ENCODE data around the gene RAD17. TPM values are rescaled to one million over a fixed set of nuclear protein-coding genes. Genes with fewer than 3 reads are reported as not detected.
"Not testable (repeated sequence)": the region's sequence is repeated elsewhere in the genome, so short reads cannot be mapped to it uniquely, and the experiment has no call there.

RAD17 gene, protein sequence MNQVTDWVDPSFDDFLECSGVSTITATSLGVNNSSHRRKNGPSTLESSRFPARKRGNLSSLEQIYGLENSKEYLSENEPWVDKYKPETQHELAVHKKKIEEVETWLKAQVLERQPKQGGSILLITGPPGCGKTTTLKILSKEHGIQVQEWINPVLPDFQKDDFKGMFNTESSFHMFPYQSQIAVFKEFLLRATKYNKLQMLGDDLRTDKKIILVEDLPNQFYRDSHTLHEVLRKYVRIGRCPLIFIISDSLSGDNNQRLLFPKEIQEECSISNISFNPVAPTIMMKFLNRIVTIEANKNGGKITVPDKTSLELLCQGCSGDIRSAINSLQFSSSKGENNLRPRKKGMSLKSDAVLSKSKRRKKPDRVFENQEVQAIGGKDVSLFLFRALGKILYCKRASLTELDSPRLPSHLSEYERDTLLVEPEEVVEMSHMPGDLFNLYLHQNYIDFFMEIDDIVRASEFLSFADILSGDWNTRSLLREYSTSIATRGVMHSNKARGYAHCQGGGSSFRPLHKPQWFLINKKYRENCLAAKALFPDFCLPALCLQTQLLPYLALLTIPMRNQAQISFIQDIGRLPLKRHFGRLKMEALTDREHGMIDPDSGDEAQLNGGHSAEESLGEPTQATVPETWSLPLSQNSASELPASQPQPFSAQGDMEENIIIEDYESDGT
- 48.0 TPM for polyA plus RNA-seq (ENCODE audit: insufficient read length)
- long read RNA-seq, donor 1, partial matches to known transcripts, result 0 of 1 reads
- long read RNA-seq, donor 1, other reads (novel, unspliced or antisense), result 0 of 1 reads
- long read RNA-seq, donor 2, partial matches to known transcripts, result 0 of 4 reads
- long read RNA-seq, donor 2, other reads (novel, unspliced or antisense), result 0 of 4 reads
- long read RNA-seq, donor 3, partial matches to known transcripts, result 0 of 3 reads
- long read RNA-seq, donor 3, other reads (novel, unspliced or antisense), result 0 of 3 reads
- long read RNA-seq, donor 4, partial matches to known transcripts, result 35 of 35 reads
- long read RNA-seq, donor 4, other reads (novel, unspliced or antisense), result 0 of 35 reads
- long read RNA-seq, donor 5, partial matches to known transcripts, result 0 of 4 reads
- long read RNA-seq, donor 5, other reads (novel, unspliced or antisense), result 0 of 4 reads
- long read RNA-seq, donor 6, partial matches to known transcripts, result 0 of 4 reads
- long read RNA-seq, donor 6, other reads (novel, unspliced or antisense), result 0 of 4 reads
- long read RNA-seq, donor 7, partial matches to known transcripts, result 0 of 2 reads
- long read RNA-seq, donor 7, other reads (novel, unspliced or antisense), result 0 of 2 reads
- long read RNA-seq, donor 8, partial matches to known transcripts, result 0 of 3 reads
- long read RNA-seq, donor 8, other reads (novel, unspliced or antisense), result 0 of 3 reads

DNA sequence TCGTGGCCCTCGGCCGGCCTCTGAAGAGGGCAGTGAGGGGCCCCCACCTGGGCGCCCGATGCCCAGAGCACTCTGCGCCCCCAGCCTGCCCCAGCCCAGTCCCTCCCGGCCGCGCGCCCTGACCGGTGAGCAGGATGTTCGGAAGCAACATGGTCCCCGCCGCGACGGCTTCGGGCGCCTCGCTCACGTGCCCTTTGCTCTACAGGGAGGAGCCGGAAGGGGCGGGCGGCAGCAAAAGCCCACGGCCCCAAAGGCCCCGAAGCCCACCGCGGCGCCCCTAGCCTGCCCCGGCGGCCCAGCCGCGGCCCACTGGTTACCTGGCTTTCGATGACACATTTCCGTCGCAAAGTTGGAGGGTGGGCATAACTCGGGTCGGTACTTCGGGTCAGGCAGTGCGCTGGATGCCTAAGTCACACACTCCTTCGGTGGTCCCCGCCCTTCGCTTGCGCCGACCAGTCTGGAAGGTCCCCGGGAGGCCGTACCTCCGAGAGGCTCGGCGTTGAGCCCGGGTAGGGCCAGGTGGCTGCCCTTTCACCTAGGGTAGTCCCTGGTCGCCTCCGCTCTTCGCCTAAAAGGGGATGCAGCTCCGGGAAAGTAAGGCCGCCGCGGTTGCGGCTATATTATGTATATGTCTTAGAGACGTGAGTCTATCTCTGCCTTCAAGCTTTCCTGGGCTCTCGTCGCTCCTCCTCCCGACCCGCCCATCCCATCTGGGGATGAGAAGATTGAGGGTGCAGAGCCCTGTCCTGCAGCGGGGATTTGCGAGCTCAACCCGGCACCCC lies at the start of gene RAD17, which contains the start of the genes AK6 and TAF9:
RAD17 (plus strand) TSS at position 479 of the 782 bp plus-strand sequence. CDS start 2,391 bp downstream, outside the sequence.
AK6 (minus strand) TSS at position 181 of the 782 bp plus-strand sequence; CDS start at position 151, 30 bp downstream.
TAF9 (minus strand) TSS at position 181 of the 782 bp plus-strand sequence. CDS start 3,783 bp downstream, outside the sequence.
- DNase-seq, result peak; percentile 91

DNA sequence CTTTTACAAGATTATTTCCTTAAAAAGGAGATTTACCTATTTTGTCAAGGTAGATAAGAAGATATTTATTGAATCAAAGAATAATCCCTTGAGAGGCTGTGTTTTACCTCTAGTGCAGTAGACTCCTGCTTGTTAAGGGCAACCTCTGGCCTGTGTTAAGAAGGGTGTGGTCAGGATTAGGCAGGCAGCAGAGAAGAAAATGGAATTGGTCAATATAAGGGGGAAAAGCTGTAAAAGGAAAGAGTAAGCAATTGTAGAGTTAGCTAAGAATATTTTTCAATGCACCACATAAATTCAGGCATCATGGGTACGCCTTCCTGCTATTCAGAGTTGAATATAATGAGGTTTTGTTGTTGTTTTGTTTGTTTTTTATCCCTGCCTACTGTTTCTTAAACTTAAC lies 43.3 kb upstream of the RAD17 start:
- DNase-seq, result no peak

DNA sequence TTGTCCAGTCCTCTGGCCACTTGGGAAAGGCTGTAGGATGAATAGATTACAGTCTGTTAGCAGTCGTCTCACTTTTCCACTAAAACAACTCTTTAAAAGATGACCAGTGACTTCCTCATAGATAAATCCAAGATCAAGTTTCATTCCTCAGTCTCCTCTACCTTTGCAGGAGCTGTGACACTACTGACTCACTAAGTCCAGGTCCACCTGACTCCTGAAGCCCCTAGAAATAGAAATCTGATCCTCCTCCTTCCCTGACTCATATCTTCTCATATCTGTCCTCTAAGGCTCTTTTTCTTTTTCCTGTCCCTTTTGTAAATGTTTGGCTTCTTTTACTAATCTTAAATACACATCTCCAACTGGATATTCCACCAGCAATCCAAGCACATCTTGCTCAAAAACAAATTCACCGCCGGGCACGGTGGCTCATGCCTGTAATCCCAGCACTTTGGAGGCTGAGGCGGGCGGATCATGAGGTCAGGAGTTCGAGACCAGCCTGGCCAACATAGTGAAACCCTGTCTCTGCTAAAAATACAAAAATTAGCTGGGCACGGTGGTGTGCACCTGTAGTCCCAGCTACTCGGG lies 39.6 kb upstream of the RAD17 start:
- no peak for DNase-seq

- DNase-seq, result no peak
These were observed 37.8 kb upstream of the RAD17 start for GRCh38 chr5:69331528-69332445.

DNA sequence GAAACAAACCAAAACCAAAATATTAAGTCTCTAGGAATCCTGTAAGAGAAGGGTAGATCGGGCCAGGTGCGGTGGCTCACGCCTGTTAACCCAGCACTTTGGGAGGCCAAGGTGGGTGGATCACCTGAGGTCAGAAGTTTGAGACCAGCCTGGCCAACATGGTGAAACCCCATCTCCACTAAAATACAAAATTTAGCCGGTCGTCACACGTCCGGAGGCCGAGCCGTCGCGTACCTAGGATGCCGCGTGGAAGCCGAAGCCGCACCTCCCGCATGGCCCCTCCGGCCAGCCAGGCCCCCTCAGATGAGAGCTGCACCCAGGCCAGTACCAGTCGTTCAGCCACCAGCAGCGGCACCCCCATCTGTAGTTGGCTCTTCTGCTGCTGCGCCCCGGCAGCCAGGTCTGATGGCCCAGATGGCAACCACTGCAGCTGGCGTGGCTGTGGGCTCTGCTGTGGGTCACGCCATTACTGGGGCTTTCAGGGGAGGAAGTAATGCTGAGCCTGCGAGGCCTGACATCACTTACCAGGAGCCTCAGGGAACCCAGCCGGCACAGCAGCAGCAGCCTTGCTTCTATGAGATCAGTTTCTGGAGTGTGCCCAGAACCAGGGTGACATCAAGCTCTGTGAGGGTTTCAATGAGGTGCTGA lies 35.8 kb upstream of the RAD17 start:
- not testable (repeated sequence) for DNase-seq

- DNase-seq, result peak; percentile 78
These were observed 34.8 kb upstream of the RAD17 start for GRCh38 chr5:69334793-69335268.

DNA sequence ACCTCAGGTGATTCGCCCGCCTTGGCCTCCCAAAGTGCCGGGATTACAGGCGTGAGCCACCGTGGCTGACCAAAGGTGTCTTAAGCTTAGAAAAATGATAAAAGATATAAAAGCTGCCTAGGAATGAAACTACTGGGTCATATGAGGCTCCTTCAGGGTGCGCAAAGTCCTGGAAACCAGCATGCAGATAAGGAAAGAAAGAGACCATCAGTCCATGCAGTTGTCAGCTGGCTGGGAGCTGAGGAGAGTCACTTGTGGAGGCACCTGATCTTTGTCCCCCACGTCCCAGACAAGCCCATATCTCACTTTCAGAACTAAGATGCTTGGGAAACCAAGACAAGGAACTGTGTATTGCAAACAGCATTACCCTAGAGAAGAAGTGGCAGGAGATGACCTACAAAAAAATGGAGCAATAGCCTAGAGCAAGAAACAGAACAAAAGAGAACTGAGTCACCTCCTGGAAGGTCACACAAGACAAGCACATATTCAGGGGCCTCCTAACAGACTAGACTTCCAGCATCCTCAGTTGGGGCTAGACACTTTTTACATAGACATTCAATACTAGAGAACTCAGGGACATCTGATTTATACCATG lies 34.2 kb upstream of the RAD17 start:
- no peak for DNase-seq

DNA sequence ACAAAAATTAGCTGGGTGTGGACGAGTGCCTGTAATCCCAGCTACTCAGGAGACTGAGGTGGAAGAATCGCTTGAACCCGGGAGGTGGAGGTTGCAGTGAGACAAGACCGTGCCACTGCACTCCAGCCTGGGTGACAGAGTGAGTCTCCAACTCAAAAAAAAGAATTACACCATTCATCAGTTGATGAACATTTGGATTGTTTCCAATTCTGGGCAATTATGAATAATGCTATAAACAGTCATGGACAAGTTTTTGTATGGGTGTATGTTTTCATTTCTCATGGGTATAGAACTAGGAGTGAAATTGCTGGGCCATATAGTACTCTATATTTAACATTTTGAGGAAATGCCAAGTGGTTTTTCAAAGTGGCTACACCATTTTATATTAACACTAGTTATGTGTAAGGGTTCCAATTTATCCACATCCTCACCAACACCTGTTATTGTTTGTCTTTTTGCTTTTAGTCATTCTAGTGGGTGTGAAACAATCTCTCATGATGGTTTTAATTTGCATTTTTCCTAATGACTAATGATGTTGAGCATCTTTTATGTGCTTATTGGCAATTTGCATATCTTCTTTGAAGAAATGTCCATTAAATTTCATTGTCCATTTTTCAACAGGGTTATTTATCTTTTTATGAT lies 28.0 kb upstream of the RAD17 start:
- DNase-seq, result no peak

- no peak for DNase-seq
These were observed 26.5 kb upstream of the RAD17 start for GRCh38 chr5:69343083-69343482.

DNA sequence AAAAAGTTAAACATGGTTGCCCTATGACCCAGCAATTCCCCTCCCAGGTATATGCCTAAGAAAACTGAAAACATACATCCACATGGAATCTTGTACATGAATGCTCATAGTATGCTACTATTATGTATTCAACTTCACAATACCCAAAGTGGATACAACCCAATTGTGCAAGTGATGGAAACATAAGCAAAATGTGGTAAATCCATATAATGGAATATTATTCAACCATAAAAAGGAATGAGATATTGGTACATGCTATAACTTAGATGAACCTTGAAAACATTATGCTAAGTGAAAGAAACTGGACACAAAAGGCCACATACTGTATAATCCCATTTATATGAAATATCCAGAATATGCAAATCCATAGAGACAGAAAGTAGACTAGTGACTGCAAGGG lies 19.0 kb upstream of the RAD17 start:
- DNase-seq, result no peak

DNA sequence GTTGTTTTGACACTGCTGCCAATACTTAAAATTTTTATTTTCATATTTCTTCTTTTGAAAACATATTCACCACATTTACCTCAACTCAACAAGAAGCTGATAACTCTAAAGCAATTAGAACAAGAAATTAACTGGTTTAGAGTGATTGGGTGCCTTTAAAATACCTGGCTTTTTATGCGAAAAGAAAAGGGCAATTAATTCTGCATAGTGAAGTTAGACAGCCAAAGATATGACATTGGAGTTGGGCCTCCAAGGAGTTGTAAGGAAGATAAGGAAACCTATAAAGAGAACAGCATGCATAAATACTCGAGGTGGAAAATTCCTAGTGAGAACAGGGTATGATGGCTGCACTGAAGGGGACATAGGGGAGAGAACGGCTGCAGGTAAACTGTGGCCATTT lies 9.9 kb upstream of the RAD17 start:
- no peak for DNase-seq

GRCh38 chr5:69360442-69360841 lies 9.2 kb upstream of the RAD17 start:
- no peak for DNase-seq

DNA sequence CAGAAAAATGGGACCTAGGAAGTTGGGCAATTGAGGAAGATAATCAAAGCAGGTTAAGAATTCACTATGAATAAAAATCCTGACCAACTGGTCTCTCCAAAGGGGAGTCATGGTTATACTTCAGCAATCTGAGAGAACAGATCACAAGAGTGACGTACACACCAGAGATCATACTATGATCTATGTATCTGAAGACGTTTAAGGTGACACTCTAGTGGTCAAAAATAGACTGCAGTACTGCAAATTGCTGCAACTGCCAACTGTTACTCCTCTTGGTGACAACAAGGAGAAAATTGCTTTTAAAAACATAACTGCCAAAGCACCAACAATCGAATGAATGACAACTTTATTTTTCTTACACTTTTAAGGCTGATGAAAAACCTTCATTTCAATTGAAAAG lies 5.2 kb upstream of the RAD17 start:
- DNase-seq, result no peak

- DNase-seq, result no peak
These were observed 4.8 kb upstream of the RAD17 start for GRCh38 chr5:69364850-69365249.

DNA sequence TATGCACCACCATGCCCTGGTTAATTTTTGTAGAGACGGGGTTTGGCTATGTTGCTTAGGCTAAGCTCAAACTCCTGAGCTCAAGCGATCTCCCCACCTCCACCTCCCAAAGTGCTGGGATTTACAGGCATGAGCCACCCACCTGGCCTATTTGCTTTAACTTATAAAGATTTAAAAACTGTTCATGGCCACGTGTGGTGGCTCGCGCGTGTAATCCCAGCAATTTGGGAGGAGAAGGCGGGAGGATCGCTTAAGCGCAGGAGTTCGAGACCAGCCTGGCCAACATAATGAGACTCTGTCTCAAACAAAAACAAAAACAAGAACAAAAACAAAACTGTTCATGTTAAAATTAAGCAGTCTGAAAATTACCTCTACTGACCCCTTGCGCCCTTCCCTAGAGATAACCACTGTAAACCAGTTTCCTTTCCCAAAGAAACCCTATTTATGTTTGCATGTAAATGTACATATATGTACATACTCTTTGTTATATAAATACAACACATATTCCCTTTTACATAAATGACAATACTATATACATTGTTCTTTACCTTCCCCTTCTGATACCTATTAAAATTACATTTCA lies 1.8 kb upstream of the RAD17 start:
- DNase-seq, result no peak

DNA sequence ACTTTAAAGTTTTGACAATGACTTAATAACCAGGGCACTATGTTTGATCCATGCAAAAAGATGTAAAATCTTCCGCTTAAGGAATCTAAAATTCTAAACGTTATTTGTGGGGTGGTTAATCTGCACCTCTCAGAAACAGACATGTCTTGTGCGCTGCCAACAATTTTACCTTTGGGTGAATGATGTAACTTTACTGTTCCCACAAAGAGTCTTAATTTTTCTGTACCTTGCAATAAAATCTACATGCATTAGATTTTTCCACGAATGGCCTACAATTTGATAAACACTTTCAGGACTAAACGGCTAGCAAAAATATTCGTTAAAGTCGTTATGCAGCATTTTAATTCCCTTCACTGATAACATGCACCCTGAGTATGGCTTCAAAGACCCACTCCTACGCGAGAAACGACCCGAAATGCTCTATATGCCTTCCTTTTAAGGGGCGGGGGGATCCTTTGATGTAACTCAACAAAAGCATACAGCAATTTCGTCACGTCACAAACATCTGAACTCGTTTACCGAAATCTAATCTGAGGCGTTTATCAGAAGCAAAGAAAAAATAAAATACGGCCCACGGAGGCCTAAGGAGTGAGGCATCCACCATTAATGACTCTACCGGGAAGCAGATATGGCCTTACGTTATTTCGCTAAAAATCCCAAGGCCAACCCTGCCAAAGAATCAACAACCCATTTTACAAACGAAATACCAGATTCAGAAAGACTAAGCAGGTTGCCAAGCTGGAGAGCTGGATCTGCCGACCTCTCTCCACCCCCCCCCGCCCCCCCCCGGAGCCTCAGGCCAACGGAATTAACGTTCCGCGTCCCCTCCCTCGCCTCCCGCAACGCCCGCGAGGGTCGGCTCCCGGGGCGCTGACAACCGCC lies 919 bp upstream of the RAD17 start:
- DNase-seq, result peak; percentile 42
